Activated CD8-positive, alpha-beta T cell treated with anti-CD3 and anti-CD28 coated beads, Interleukin-2, amount 10 ng/mL, durations not matched to agents 7 days and 5 days (primary cell): ENCODE data around the gene CCDC17. TPM values are rescaled to one million over a fixed set of nuclear protein-coding genes. Genes with fewer than 3 reads are reported as not detected.

ENCODE experiments used
- ATAC-seq: fragments of 150-1000 bp; cut with Tn5 transposase; one replicate; pipeline ENCODE4 v1.10.0; 2021; ENCODE audit warnings: moderate library complexity
- CTCF ChIA-PET: fragments of 350-600 bp; sonication (Branson Sonifier 250); formaldehyde crosslinking; loops from one replicate; lab custom pipeline; 2021; ENCODE audit warnings: antibody characterized with exemption; lab: Charles Lee
- POLR2A ChIA-PET: fragments of 350-600 bp; sonication (Branson Sonifier 250); formaldehyde crosslinking; loops from one replicate; lab custom pipeline; 2021; ENCODE audit warnings: antibody characterized with exemption; lab: Charles Lee
- DNase-seq: peaks from one replicate; pipeline ENCODE4 v3.0.0-alpha.2; 2020
- H3K27ac Mint-ChIP-seq: one replicate; pipeline ENCODE4 v1.8.0; 2021; ENCODE audit warnings: mild to moderate bottlenecking, mixed read lengths
- H3K27me3 Mint-ChIP-seq: one replicate; pipeline ENCODE4 v1.8.0; 2021; ENCODE audit warnings: low read depth, mixed read lengths
- H3K36me3 Mint-ChIP-seq: one replicate; pipeline ENCODE4 v1.8.0; 2021; ENCODE audit warnings: low read depth, mixed read lengths
- H3K4me1 Mint-ChIP-seq: one replicate; pipeline ENCODE4 v1.8.0; 2021; ENCODE audit warnings: low read depth, mixed read lengths
- H3K4me3 Mint-ChIP-seq: one replicate; pipeline ENCODE4 v1.8.0; 2021; ENCODE audit warnings: mild to moderate bottlenecking, mixed read lengths
- H3K9me3 Mint-ChIP-seq: one replicate; pipeline ENCODE4 v1.8.0; 2022; ENCODE audit warnings: mixed read lengths; ENCODE audit not compliant: insufficient read depth
- total RNA-seq, 2 experiments: library from RNA; stranded (reverse); gene quantifications; one replicate each; pipeline ENCODE4 v1.2.3, GENCODE V29; 2021

CCDC17 gene
- total RNA-seq, 2 experiments from 2014 or later: 2.5 to 2.6 TPM

GRCh38 chr1:45570631-45571030 is 53.2 kb downstream of the CCDC17 start:
- Mint-ChIP-seq H3K36me3 (peaks cover 28% of the 10 kb centered on the region), H3K4me3 (no peak overlapping the region)
- POLR2A ChIA-PET: interaction anchor here (1.1 to 4.7 kb wide), 3 partner anchors 18 to 57 kb away, joined by 3 to 39 read pairs (median 3); partner anchors contain the start of gene PRDX1

More at GRCh38 chr1:45570631-45571030, 53.2 kb downstream of the CCDC17 start:
- ATAC-seq (no peak), DNase-seq (no peak)
- no peaks in the 10 kb centered on the region for H3K4me1 Mint-ChIP-seq
- no peaks in the 10 kb centered on the region for H3K9me3 Mint-ChIP-seq
- no peaks in the 10 kb centered on the region for H3K27me3 Mint-ChIP-seq
- no peak overlapping the region for H3K27ac Mint-ChIP-seq
- CTCF ChIA-PET: interaction anchor here (0.5 to 9.6 kb wide), 19 partner anchors 10 to 578 kb away, joined by 3 to 194 read pairs (median 7); partner anchors contain the start of genes AKR1A1, MUTYH, NASP and PRDX1

Other genes starting within 250 kb of the CCDC17 start
- 1 to 10 TPM; 3.3 to 3.5 TPM for gene TESK2, start 132.9 kb downstream of the CCDC17 start, total RNA-seq
- 1 to 10 TPM; 7.9 to 9.4 TPM for gene CCDC163, start 124.0 kb downstream of the CCDC17 start, total RNA-seq
- 1 to 10 TPM; 6.7 to 8.7 TPM for gene MMACHC, start 123.8 kb downstream of the CCDC17 start, total RNA-seq
- gene PRDX1, start 102.2 kb downstream of the CCDC17 start, total RNA-seq: 100 to 1,000 TPM; 250 to 251 TPM
- 100 to 1,000 TPM; 150 to 152 TPM for gene AKR1A1, start 73.2 kb downstream of the CCDC17 start, total RNA-seq
- gene NASP, start 40.0 kb downstream of the CCDC17 start, total RNA-seq: 100 to 1,000 TPM; 230 to 233 TPM
- 100 to 1,000 TPM; 103 to 105 TPM for gene GPBP1L1, start 62.5 kb upstream of the CCDC17 start, total RNA-seq
- gene TMEM69, start 64.1 kb upstream of the CCDC17 start, total RNA-seq: 10 to 100 TPM; 19.5 to 19.6 TPM
- gene IPP, start 126.6 kb upstream of the CCDC17 start, total RNA-seq: 10 to 100 TPM in 1 of 2 experiments, 1 to 10 TPM in 1; 9.2 to 10.4 TPM
- 10 to 100 TPM; 25.7 to 27.9 TPM for gene MAST2, start 179.6 kb upstream of the CCDC17 start, total RNA-seq